Uterus (tissue), 2 donors: ENCODE results near the gene CACNA1C.

ENCODE experiments used
- CTCF ChIP-seq, 4 experiments: fragments of 200-600 bp in 2 of 4; fragments of 450-650 bp in 2 of 4; sonication (generic) in 2 of 4; IDR thresholded peaks; one replicate each; pipeline ENCODE4 v1.5.1; 2016 to 2019; ENCODE audit warnings: antibody characterized with exemption in 4 of 4, mild to moderate bottlenecking in 2 of 4, moderate library complexity in 1 of 4
- POLR2A ChIP-seq, 2 donors: fragments of 450-650 bp; IDR thresholded peaks; one replicate each; pipeline ENCODE4 v1.6.1; 2016; ENCODE audit warnings: antibody characterized with exemption in 2 of 2, mild to moderate bottlenecking in 1 of 2, moderate library complexity in 1 of 2

GRCh38 chr12:2265461-2266167 lies 212.8 kb downstream of the CACNA1C start:
- no peak for TF ChIP-seq CTCF (IDR thresholded peaks at IDR 0.05)
- no peak for TF ChIP-seq POLR2A (IDR thresholded peaks at IDR 0.05)
